GM12865 (cell line): Measurements from ENCODE around the gene ZNF587.
"Not testable (repeated sequence)": the region's sequence is repeated elsewhere in the genome, so short reads cannot be mapped to it uniquely, and the experiment has no call there.

Experiments used
- DNase-seq: peaks from one replicate; pipeline ENCODE4 v3.0.0; 2010; ENCODE audit warnings: low read depth
- H3K4me3 ChIP-seq: 2 replicates; pipeline ENCODE4 v1.5.1; 2011; ENCODE audit warnings: mild to moderate bottlenecking, low read depth, low read length, control low read depth
- CTCF ChIP-seq: IDR thresholded peaks from 2 replicates; pipeline ENCODE4 v1.5.1; 2011; ENCODE audit warnings: low read length, control low read depth, low read depth, inconsistent platforms; ENCODE audit not compliant: insufficient read depth; ENCODE audit errors: missing control alignments

ZNF587 gene

DNA sequence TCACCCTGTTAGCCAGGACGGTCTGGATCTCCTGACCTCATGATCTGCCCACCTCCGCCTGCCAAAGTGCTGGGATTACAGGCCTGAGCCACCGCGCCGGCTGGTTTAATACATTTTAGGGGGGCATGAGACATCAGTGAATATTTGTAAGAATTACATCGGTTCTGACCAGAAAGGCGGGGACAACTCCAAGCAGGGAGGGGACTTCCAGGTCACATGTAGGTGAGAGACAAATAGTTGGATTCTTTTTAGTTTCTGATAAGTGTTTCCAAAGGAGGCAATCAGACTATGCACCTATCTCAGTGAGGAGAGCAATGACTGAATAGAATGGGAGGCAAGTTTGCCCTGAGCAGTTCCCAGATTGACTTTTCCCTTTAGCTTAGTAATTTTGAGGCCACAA lies 31.3 kb upstream of the ZNF587 start:
- no peak overlapping the region for H3K4me3 ChIP-seq
- DNase-seq: no peak
- no peak for TF ChIP-seq CTCF

DNA sequence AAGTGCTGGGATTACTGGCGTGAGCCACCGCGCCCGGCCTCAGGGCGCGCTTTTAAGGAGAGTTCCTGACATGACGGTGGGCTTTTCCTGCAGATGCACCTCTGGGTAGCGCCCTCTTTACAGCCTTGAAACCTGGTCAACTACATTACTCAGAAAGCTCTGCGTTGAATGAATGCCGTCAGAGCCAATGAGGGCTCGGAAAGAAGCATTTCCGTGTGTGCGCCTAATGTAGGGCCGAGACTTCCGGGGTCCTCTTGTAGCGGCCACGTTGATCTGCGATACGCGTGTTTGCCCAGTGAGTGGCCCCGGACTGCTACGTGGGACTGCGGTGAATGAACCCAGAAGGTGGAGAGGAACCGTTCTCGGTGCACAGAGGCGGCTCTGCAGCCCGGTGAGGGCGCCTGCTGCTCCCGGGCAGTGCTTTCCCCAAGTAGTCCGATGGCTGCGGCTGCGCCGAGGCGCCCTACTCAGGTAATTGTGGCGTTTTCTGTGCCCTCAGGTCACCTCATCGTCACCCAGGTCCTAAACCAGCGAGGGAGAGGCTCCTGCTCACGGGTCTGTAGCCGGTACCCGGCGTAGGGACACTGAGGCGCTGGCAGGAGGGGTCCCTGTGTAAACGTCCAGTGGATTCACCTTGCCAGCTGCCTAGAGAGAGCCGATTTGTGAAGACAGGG lies 30.0 kb upstream of the ZNF587 start:
- no peak for TF ChIP-seq CTCF
- DNase-seq: peak; percentile 96
- peak overlapping the region; percentile 56 for H3K4me3 ChIP-seq

- no peak for TF ChIP-seq CTCF
- DNase-seq: no peak
- H3K4me3 ChIP-seq: peak overlapping the region; percentile 56
Measured at GRCh38 chr19:57820599-57820998, 29.1 kb upstream of the ZNF587 start.

DNA sequence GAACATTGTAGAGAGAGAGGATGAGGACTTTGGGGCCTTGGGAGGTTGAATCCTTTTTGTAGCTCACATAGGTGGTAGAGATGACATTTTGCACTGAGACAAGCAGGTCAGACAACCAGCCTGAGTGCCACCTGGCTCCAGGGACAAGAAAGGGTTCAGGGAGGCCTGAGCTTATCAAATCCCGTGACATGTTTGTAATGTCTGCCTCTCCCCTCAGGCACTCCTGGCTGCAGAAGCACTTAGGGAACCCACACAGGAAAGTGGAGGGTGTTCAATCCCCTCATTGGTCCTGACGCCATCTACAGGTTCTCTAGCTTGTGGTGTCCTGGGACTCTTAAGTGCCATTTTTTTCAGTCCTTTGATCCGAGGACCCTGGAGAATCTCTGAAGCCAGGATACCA lies 28.6 kb upstream of the ZNF587 start:
- DNase-seq: not testable (repeated sequence)
- peak overlapping the region; percentile 56 for H3K4me3 ChIP-seq

DNA sequence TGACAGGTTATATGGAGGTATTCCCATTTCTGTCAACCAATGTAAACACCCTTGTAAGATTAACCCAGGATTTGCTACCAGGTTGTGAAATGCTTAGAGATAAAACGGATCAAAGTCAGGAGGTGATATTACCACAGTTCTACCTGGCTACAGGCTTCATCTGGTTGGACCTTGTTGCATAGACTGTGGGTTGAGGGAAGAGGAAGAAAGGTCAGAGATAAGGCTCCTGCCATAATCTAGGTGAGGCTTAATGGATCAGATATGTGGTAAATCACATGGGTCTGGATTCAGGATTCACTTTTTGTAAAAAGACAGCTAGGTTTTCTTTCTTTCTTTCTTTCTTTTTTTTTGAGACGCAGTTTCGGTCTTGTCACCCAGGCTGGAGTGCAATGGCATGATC lies 28.2 kb upstream of the ZNF587 start:
- not testable (repeated sequence) for H3K4me3 ChIP-seq, DNase-seq

- H3K4me3 ChIP-seq, DNase-seq: not testable (repeated sequence)
Measured at GRCh38 chr19:57823155-57823554, 26.5 kb upstream of the ZNF587 start.

DNA sequence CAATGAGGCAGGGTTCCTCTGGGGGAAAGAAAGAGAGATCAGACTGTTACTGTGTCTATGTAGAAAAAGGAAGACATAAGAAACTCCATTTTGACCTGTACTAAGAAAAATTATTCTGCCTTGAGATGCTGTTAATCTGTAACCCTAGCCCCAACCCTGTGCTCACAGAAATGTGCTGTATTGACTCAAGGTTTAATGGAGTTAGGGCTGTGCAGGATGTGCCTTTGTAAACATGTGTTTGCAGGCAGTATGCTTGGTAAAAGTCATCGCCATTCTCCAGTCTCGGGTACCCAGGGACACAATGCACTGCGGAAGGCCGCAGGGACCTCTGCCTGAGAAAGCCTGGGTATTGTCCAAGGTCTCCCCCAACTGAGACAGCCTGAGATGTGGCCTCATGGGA lies 26.1 kb upstream of the ZNF587 start:
- DNase-seq, H3K4me3 ChIP-seq: not testable (repeated sequence)

- H3K4me3 ChIP-seq: no peak overlapping the region
- no peak for TF ChIP-seq CTCF
- DNase-seq: no peak
Measured at GRCh38 chr19:57825511-57825910, 24.1 kb upstream of the ZNF587 start.

- no peak for DNase-seq
- TF ChIP-seq CTCF: no peak
- H3K4me3 ChIP-seq: no peak overlapping the region
Measured at GRCh38 chr19:57829316-57829715, 20.3 kb upstream of the ZNF587 start.
